ENCODE measurements around the gene LRFN3.
A peak's percentile ranks its signal among the peaks of the same experiment; 100 is the strongest.
"Not testable (repeated sequence)": the region's sequence is repeated elsewhere in the genome, so short reads cannot be mapped to it uniquely, and the experiment has no call there.

Gene LRFN3

DNA sequence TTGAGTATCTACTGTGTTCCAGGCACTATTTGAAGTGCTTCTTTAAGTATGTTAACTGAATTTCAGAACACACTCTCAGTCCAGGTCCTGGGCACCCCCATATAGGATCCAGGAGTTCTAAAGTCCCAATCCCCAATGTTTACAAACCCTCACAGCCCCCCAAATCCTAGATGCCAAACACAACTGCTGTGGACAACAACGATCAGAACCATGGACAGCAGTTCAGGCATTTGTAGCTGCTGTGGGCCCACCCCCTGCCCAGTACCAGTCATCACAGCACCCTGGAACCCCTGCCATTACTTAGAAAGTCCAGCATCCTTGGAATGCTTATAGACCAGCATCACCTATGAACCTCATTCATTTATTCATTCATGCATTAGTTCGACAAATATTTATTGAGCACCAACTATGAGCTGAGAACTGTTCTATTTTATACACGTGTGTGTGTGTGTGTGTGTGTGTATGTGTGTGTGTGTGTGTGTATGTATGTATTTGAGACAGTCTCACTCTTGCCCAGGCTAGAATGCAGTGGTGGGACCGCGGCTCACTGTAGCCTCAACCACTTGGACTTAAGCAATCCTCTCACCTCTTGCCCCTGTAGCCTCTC, 39.5 kb downstream of the LRFN3 start:
- no peak for DNase-seq (ENCODE audit: low spot score)

DNA sequence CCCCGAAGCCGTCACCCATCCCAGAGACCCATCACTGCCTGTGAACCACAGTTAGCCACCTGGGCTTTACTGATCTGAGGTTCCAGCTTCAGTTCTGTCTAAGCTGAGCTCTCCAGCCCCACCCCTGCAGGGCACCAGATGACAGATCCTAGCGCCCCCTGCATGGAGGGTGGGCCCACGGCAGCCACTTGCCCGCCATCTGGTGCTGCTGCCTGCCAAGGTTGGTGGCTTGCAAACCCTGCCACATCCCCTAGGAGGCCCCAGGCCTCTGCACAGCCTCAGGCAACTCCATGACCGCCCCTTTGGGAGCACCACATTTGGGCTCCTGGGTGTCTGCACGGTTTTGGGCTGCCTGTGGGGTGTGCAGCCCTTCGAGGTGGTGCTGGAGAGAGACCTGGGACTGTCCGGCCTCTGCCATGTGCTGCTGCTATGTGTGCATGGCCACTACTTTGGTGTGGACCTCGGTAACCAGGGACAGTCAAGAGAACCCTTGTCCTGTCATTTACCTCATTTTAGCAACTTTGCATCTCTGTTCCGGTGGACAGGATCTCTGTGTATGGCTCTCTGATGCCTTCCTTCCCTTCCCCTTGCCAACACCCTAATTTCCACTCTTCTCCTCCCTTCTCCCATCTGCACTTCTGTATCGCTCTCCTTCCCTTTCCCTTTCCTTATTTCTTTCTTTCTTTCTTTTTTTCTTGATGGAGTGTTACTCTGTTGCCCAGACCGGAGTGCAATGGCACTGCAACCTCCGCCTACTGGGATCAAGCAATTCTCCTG, 41.5 kb downstream of the LRFN3 start:
- DNase-seq (ENCODE audit: low spot score), result peak; percentile 63

DNA sequence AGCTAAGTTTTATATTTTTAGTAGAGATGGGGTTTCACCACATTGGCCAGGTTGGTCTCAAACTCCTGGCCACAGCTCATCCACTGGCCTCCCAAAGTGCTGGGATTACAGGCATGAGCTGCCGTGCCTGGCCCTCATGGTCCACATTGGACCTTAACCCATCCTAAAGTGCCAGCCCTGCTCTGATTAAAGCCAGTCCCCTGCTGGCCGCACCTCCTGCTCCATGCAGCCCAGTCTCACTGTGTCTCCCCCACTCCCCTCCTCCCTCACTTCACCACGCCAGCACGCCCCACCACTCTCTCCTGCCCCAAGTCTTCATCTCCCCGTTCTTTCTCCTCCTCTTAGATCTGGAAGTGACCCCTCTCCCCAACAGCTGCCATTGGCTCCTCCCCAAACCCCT, 42.1 kb downstream of the LRFN3 start:
- no peak for DNase-seq (ENCODE audit: low spot score)

DNA sequence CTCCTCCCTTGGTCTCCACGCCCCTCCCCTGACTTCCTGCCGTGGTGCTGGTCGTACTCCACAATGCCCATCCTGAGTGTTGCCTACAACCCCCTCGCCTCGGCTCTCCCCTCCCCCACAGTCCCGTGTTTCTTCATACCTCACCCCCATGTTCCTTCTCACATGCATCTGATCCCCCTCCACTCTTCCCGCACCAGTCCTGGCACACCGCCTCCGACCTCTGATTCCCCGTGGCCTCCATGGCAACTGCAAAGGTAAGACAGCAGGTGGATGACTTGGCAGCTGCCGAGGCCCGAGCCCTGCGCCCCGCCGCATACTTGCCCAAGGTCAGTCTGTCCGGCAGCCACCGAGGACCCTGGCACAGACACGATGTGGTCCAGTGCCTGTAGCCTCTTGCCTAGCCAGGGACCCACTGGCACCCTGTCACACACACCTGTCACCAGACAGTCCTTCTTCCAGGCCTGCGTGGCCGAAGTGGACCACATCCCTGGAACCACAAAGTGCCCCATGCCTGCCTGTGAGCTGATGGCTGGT, 42.7 kb downstream of the LRFN3 start:
- DNase-seq (ENCODE audit: low spot score), result no peak

DNA sequence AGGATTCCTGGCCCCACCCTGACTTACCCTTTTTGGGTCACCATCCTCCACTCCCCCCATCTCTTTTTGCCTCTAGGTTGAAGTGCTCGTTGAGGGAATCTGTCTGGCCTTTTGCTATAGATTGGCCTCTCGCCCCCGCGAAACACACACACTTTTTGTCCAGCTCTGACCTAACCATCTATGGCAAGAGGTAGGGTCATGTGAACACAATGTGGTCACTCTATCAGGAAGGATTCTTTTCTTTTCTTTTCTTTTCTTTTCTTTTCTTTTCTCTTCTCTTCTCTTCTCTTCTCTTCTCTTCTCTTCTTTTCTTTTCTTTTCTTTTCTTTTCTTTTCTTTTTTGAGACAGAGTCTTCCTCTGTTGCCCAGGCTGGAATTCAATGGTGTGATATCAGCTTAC, 44.8 kb downstream of the LRFN3 start:
- not testable (repeated sequence) for DNase-seq (ENCODE audit: low spot score)

DNA sequence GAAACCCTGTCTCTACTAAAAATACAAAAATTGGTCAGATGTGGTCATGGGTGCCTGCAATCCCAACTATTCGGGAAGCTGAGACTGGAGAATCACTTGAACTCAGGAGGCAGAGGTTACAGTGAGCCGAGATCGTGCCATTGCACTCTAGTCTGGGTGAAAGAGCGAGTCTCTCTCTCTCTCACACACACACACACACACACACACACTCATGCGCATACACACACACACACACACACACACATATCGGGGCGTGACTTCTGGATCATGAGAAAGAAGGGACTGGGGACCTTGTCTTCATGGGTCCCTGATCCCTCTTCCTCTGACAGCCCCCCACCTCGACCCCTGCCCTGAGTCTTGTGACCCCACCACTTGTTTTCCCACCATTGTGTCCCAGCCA, 47.0 kb downstream of the LRFN3 start:
- DNase-seq (ENCODE audit: low spot score), result no peak

DNA sequence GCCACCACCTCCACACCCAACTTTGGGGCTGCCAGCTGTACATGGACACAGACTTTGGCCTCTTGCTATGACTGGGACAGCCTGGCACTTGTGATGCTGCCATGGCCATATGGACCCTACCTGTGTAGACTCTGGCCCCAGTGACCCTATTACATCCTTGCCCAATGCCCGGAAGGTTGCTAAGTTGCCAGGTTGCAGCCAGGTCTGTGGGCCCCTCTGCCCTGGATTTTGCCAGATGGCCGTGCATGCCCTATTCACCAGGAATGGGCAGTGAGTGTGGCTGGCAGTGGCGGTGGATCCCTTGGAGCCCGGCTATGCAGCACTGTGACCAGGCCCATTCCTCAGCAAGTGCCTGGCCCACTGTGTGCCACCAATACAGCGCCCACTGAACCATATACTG, 49.9 kb downstream of the LRFN3 start:
- no peak for DNase-seq (ENCODE audit: low spot score)

DNA sequence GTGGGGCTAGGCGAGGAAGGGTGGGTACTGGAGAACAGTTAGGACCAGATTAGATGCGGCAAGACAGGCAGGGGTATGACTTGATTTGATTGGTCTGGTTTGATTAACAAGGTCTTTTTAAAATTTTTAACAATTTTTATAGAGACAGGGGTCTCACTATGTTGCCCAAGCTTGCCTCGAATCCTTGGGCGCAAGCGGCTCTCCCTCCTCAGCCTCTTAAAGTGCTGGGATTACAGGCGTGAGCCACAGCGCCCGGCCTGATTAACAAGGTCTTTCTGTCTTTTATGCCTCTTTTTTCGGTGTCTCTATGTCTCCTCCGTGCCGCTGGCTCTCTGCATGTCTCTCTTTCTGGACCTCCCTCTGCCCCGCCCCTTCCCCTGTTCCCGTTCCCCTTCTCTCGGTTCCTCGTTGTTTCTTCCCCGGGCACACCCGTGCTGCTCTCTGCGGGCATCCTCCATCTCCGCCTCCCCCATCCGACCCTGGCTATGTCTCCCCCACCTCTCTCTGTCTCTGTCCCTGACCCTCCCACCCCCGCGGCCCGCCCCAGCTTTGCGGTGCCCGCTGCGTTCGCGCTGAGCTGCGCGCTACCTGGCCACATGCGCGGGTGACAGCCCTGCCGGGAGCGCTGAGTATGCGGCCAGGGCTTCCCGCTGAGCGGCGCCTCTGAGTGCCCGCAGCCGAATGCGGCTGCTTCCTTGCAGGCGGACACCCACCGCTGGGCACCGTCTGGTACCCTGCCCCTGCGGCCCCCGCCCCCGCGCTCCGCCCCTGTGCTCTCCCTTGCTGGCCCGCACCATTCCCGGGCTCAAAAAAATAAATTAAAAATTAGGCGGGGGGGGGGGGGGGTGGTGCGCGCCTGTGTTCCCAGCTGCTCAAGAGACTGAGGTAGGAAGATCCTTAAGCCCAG, 50.7 kb downstream of the LRFN3 start:
- peak; percentile 58 for DNase-seq (ENCODE audit: low spot score)

DNA sequence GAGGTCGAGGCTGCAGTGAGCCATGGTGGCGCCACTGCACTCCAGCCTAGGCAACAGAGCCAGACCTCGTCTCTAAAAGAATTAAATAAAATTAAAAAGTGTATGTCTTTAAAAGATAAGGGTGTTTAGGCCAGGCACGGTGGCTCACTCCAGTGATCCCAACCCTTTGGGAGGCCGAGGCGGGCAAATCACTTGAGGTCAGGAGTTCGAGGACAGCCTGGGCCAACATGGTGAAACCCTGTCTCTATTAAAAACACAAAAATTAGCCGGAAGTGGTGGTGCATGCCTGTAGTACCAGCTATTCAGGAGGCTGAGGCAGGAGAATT, 51.4 kb downstream of the LRFN3 start:
- peak; percentile 72 for DNase-seq (ENCODE audit: low spot score)

DNA sequence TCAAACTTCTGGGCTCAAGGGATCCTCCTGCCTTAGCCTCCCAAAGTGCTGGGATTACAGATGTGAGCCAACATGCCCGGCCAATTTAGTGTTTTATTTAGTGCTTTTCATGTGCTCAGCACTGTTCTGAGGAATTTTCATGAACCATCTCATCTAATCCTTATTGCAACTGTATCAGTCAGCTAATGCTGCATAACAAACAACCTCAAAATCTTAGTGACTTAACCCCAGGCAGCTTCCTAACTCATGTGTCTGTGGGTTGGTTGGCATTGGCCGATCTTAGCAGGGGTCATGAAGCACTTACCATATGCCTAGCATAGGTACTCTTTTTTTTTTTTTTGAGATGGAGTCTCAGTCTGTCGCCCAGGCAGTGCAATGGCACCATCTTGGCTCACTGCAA, 52.6 kb downstream of the LRFN3 start:
- DNase-seq (ENCODE audit: low spot score), result no peak

DNA sequence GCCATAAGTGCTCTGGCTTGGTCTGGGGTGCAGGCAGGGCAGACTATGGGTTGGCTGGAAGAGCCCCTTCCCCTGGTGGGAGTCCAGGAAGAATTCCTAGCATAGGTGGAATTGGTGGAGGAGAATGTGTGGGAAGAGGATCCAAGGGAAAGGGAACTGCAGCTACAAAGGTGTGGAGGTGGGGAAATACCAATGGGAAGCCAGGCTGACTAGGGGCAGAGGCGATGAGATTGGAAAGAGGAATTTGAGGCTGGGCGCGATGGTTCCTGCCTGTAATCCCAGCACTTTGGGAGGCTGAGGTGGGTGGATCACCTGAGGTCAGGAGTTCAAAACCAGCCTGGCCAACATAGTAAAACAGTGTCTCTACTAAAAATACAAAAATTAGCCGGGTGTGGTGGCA, 54.0 kb downstream of the LRFN3 start:
- no peak for DNase-seq (ENCODE audit: low spot score)

DNA sequence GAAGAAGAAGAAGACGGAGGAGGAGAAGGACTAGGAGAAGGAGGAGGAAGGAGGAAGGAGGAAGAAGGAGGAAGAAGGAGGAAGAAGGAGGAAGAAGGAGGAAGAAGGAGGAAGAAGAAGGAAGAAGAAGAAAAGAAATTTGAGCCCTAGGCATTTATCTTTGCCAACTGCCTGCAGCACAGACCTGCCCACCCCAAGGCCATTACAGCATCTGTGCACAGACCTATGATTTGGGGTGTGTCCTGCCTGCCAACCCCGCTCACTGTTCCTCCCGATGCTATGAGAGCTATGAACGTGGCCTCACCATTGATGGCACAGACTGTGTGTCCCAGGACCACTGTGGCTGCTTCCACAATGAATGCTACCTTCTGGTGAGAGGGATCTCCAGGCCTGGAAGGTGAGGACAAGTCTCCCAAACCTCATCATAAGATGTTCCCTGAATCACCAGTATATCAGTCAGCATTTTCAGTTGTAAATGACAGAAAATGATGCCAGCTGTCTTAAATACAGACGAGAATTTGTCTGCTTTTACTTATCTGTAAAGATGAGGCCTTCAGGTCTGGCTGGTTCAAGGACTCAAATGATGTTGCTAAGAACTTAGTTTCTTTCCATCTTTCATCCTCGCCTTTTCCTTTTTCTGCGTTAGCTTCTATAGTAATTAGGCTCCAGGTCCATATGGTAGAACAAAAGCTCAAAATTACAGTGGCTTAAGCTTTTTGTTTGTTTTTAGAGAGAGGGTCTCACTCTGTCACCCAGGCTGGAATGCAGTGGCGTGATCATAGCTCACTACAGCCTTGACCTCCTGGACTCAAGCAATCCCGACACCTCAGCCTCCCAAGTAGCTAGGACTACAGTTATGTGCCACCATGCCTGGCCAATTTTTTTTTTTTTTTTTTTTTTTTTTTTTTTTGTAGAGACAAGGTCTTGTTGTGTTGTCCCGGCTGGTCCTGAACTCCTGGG, 54.9 kb downstream of the LRFN3 start:
- DNase-seq (ENCODE audit: low spot score), result no peak

DNA sequence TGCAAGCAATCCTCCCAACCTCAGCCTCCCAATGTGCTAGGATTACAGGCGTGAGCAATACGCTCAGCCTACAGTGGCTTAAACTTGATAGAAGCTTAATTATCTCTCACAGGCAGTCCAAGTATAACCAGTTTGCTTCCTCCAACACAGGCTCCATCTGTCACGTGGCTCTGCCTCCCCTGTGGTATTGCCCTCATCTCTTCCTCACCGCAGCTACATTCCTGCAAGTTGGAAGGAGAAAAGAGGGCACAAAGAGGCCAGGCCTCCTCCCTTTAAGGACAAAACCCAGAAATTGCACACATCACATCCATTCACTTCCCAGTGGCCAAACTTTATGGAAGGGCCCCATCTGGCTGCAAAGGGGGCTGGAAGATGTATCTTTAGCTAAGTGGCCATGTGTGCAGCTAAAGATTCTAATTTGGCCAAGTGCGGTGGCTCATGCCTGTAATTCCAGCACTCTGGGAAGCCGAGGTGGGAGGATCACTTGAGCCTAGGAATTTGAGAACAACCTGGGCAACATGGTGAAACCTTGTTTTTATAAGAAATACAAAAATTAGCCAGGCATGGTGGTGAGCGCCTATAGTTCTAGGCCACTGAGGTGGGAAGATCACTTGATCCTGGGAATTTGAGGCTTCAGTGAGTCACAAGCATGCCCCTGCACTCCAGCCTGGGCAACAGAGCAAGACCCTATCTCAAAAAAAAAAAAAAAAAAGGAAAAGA, 55.7 kb downstream of the LRFN3 start:
- no peak for DNase-seq (ENCODE audit: low spot score)

DNA sequence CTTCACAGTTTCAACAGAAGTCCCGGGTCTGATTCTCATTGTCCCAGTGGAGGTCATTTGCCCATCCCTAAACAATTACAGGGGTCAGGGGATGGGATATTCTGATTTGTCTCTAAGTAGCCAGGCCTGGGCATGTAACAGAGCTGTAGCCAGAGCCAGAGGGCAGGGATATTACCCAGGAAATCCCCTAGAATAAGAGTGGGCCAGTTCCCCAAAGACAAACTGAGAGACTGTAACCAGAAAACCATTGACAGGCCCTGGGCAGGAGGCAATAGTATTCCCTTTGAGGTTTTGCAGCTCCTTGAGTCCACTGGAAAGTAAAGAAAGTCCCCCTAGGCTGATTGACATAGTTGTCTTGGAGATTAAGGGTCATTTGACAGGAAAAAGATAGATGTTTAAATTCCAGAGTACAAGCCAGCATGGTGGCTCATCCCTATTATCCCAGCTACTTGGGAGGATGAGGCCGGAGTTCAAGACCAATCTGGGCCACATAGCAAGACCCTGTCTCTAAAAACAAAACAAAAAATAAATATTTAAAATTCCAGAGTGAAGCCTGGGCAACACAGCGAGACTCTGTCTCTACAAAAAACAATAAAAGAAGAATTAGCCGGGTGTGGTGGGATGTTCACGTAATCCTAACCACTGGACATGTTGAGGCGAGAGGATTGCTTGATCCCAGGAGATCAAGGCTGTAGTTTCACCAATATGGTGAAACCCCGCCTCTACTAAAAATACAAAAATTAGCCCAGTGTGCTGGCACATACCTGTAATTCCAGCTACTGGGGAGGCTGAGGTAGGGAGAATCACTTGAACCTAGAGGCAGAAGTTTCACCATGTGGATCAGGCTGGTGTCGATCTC, 57.0 kb downstream of the LRFN3 start:
- no peak for DNase-seq (ENCODE audit: low spot score)

DNA sequence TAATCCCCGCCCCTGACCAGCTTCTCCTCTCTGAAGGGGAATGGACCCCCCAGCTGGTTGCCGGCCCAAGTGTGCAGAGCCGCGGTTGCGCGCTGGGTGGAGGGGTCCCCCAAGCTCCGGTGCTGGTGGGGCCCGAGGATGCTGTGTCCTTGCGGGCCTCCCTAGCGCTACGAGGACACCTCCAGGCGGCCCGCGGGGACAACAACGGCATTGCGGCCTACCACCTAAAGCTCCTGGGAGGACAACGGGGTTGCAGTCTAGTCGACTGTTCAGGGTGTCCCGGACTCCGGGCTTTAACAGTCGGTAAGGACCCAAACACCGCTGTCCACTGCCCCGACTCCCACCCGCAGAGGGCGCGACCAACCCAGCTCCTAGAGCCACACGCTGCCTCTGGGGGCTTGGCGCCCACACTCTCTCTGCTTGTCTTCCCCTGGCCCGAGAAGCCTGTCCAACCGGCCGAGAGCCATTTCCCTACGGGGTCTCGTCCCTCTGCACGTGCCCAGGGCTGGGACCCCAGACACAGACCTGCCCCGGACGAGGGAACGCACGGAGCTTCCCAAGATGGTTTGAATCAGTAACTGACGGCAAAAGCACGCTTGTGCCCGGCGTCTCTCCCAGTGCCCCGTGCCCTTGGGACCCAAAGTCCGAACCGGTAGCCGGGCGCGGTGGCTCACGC, 57.9 kb downstream of the LRFN3 start:
- no peak for DNase-seq (ENCODE audit: low spot score)

Data from SK-N-DZ (cell line).